Smooth muscle cell (in vitro differentiated cells): Measurements from ENCODE around the gene MIEN1. TPM values are rescaled to one million over a fixed set of nuclear protein-coding genes. Genes with fewer than 3 reads are reported as not detected.

Source experiments
- DNase-seq: peaks from one replicate; lab custom pipeline; 2025; ENCODE audit not compliant: unreplicated experiment; lab: John Stamatoyannopoulos, UW
- H2AFZ ChIP-seq: fragments of 200-600 bp; sonication (generic); 2 replicates; pipeline ENCODE4 v1.6.0; 2016; ENCODE audit warnings: antibody characterized with exemption, low read depth, mild to moderate bottlenecking
- H3F3A ChIP-seq: fragments of 200-600 bp; sonication (generic); 2 replicates; pipeline ENCODE4 v1.6.0; 2017; ENCODE audit warnings: antibody characterized with exemption, low read depth
- H3K27ac ChIP-seq: fragments of 200-600 bp; sonication (generic); 2 replicates; pipeline ENCODE4 v1.5.1; 2016; ENCODE audit warnings: low read depth, mild to moderate bottlenecking
- H3K27me3 ChIP-seq: fragments of 200-600 bp; sonication (generic); 2 replicates; pipeline ENCODE4 v1.6.1; 2016; ENCODE audit warnings: low read depth, mild to moderate bottlenecking
- H3K36me3 ChIP-seq: fragments of 200-600 bp; sonication (generic); 2 replicates; pipeline ENCODE4 v1.5.1; 2016; ENCODE audit warnings: low read depth
- H3K4me1 ChIP-seq: fragments of 200-600 bp; sonication (generic); 2 replicates; pipeline ENCODE4 v1.5.1; 2016; ENCODE audit warnings: low read depth
- H3K4me2 ChIP-seq: fragments of 200-600 bp; sonication (generic); 2 replicates; pipeline ENCODE4 v1.6.0; 2016; ENCODE audit warnings: mild to moderate bottlenecking
- H3K4me3 ChIP-seq: fragments of 200-600 bp; sonication (generic); 2 replicates; pipeline ENCODE4 v1.5.1; 2016; ENCODE audit warnings: mild to moderate bottlenecking
- H3K79me2 ChIP-seq: fragments of 200-600 bp; sonication (generic); 2 replicates; pipeline ENCODE4 v1.6.0; 2016; ENCODE audit warnings: low read depth, mild to moderate bottlenecking
- H3K9ac ChIP-seq: fragments of 200-600 bp; sonication (generic); 2 replicates; pipeline ENCODE4 v1.6.0; 2016; ENCODE audit warnings: low read depth
- H3K9me3 ChIP-seq: fragments of 200-600 bp; sonication (generic); replicated peaks from 2 replicates; pipeline ENCODE4 v1.5.1; 2016; ENCODE audit warnings: low read depth
- H4K20me1 ChIP-seq: fragments of 200-600 bp; sonication (generic); 2 replicates; pipeline ENCODE4 v1.6.0; 2016; ENCODE audit warnings: low read depth
- WGBS: methylation state at CpG from one replicate; pipeline ENCODE4 v1.1.7; 2016; ENCODE audit warnings: low lambda C conversion rate; 5-methylcytosine and 5-hydroxymethylcytosine counted together
- polyA plus RNA-seq: library from polyadenylated mRNA; unstranded; fragments of >200 nt; fragmentation: Nextera tagmentation; extraction: Ambion mirVana; gene quantifications from 2 replicates; pipeline ENCODE4 v1.2.1, GENCODE V29; 2016
- total RNA-seq: library from RNA; depleted of rRNA; stranded (reverse); fragments of >200 nt; gene quantifications from 2 replicates; pipeline ENCODE4 v1.2.3, GENCODE V29; 2014
- TF ChIP-seq, protein P1 (sequence below): fragments of 200-600 bp; sonication (generic); IDR thresholded peaks from 2 replicates; pipeline ENCODE4 v1.5.1; 2017; ENCODE audit warnings: borderline replicate concordance, mild to moderate bottlenecking, antibody characterized with exemption; ENCODE audit not compliant: insufficient read depth, poor library complexity, severe bottlenecking

MIEN1 gene
- total and polyA plus RNA-seq, 2 experiments from 2014 or later: 55.8 to 70.7 TPM

- Histone ChIP-seq H3F3A (no peaks in the 10 kb centered on the region), H3K9ac (no peak overlapping the region), H4K20me1 (no peaks in the 10 kb centered on the region), H3K4me3 (no peak overlapping the region), H3K27me3 (peaks cover 18% of the 10 kb centered on the region), H3K4me1 (no peaks in the 10 kb centered on the region), H3K27ac (no peak overlapping the region), H3K4me2 (no peak overlapping the region), H2AFZ (no peak overlapping the region), H3K9me3 (no peaks in the 10 kb centered on the region), H3K79me2 (no peaks in the 10 kb centered on the region), H3K36me3 (no peaks in the 10 kb centered on the region)
- WGBS: 80% methylated on average over 2 of the region's 2 CpGs
- no peak for DNase-seq
- TF ChIP-seq, protein P1, sequence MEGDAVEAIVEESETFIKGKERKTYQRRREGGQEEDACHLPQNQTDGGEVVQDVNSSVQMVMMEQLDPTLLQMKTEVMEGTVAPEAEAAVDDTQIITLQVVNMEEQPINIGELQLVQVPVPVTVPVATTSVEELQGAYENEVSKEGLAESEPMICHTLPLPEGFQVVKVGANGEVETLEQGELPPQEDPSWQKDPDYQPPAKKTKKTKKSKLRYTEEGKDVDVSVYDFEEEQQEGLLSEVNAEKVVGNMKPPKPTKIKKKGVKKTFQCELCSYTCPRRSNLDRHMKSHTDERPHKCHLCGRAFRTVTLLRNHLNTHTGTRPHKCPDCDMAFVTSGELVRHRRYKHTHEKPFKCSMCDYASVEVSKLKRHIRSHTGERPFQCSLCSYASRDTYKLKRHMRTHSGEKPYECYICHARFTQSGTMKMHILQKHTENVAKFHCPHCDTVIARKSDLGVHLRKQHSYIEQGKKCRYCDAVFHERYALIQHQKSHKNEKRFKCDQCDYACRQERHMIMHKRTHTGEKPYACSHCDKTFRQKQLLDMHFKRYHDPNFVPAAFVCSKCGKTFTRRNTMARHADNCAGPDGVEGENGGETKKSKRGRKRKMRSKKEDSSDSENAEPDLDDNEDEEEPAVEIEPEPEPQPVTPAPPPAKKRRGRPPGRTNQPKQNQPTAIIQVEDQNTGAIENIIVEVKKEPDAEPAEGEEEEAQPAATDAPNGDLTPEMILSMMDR: no peak
Measured at GRCh38 chr17:39775031-39775430, 44.7 kb upstream of the MIEN1 start.

DNA sequence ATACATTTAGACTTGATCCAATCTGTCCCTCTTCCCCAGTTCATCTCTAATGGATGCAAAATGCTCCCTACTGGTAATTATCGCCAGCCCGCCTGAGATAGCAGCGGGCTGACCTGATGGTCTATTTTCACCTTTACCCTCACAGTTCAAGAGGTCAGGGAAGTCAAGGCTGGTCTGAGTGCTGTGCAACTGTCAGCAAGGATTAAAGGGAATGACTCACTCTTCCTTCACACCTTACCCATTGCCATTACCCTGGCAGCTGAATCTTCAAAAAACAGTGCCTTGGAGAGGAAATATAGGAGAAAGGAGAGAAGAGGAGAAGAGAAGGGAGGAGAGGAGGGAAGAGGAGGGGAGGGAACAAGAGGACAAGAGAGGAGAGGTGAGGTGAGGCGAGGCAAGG, 43.7 kb upstream of the MIEN1 start:
- Histone ChIP-seq H3K9ac (no peak overlapping the region), H3K4me3 (no peak overlapping the region), H3K4me2 (no peak overlapping the region), H2AFZ (no peak overlapping the region), H3K27me3 (peaks cover 18% of the 10 kb centered on the region), H3F3A (no peaks in the 10 kb centered on the region), H3K4me1 (no peaks in the 10 kb centered on the region), H3K9me3 (no peaks in the 10 kb centered on the region), H4K20me1 (no peaks in the 10 kb centered on the region), H3K27ac (no peak overlapping the region), H3K79me2 (no peaks in the 10 kb centered on the region), H3K36me3 (no peaks in the 10 kb centered on the region)
- TF ChIP-seq, protein P1: no peak
- WGBS: 68% methylated on average over 4 of the region's 4 CpGs
- no peak for DNase-seq

DNA sequence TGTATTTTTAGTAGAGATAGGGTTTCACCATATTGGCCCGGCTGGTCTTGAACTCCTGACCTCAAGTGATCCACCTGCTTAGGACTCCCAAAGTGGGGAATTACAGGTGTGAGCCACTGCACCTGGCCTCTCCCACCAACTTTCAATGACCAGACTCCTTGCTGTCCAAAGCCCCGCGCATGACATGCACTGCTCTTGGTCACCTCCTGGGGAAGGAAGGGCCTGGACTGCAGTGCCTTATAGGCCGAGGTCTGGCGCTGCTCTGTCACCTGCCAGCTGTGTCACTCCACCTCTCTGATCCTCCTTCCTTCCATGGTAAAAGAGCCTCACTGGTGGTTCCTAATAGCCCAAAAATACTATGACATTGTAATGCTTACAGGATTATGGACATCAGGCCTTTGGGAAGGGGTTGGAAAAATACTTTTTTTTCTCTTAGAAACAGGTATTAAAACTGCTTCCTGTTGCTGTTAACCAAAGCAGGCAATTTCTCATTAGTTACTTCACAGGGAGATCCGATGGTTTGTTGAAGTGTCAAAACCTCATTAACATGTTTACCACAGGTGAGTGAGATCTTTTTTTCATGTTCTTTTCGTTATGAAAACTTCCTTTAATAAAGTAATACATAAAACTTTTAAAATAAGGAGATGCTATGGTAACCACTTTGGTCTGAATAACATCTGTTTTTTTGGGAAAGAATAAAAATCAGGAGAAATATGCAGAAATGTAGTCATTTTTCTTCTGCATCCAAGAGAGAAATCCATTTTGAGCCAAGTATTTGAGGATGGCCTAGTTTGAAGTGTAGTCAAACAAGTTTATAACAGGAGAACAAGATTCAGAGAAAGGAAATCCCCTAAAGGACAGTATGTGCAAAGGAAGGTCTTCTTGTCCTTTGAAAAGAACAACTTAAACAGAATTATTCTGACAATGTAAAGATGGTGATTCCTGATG, 42.9 kb upstream of the MIEN1 start:
- WGBS: 93% methylated on average over 7 of the region's 7 CpGs
- Histone ChIP-seq H3K27ac (no peak overlapping the region), H3K79me2 (no peaks in the 10 kb centered on the region), H3K36me3 (no peaks in the 10 kb centered on the region), H3F3A (no peaks in the 10 kb centered on the region), H3K9ac (no peak overlapping the region), H3K4me1 (no peaks in the 10 kb centered on the region), H4K20me1 (no peaks in the 10 kb centered on the region), H3K9me3 (no peaks in the 10 kb centered on the region), H2AFZ (no peak overlapping the region), H3K4me2 (no peak overlapping the region), H3K4me3 (no peak overlapping the region), H3K27me3 (peaks cover 18% of the 10 kb centered on the region)
- DNase-seq: no peak
- TF ChIP-seq, protein P1: no peak

DNA sequence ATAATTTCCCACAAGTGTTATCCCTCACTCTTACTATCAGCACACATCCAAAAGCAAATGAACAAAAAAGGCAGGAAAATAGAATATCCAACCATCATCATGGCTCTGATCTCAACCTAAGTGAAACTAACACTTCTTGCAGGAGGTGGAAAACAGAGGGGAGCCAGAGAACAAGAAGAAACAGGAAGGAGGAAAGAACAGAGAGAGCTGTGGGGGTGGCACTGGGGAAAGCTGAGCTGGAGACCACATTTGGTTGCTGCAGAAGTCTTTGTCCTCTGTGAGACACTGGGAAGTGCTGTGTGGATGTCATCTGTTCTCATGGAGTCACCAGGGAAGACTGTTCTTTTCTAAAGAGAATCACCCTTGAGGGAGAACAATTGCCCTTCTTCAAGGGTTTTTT, 42.1 kb upstream of the MIEN1 start:
- Histone ChIP-seq H3K27ac (no peak overlapping the region), H2AFZ (no peak overlapping the region), H3K9ac (no peak overlapping the region), H3K4me3 (no peak overlapping the region), H3K4me2 (no peak overlapping the region), H3K79me2 (no peaks in the 10 kb centered on the region), H3K36me3 (no peaks in the 10 kb centered on the region), H3K9me3 (no peaks in the 10 kb centered on the region), H3K4me1 (no peaks in the 10 kb centered on the region), H3K27me3 (peaks cover 11% of the 10 kb centered on the region), H4K20me1 (no peaks in the 10 kb centered on the region), H3F3A (no peaks in the 10 kb centered on the region)
- no peak for DNase-seq
- TF ChIP-seq, protein P1: no peak
